ENCODE results near the gene MGLL. TPM values are rescaled to one million over a fixed set of nuclear protein-coding genes. Genes with fewer than 3 reads are reported as not detected.

MGLL gene
- total and polyA plus RNA-seq, 4 donors = 9.4 to 277 (median 74.2) TPM

- no peak for TF ChIP-seq REST (IDR thresholded peaks at IDR 0.05)
- TF ChIP-seq TAF1 (conservative IDR thresholded peaks at IDR 0.05) = no peak
These were observed 112.8 kb downstream of the MGLL start (continued) for GRCh38 chr3:127709320-127710060.

DNA sequence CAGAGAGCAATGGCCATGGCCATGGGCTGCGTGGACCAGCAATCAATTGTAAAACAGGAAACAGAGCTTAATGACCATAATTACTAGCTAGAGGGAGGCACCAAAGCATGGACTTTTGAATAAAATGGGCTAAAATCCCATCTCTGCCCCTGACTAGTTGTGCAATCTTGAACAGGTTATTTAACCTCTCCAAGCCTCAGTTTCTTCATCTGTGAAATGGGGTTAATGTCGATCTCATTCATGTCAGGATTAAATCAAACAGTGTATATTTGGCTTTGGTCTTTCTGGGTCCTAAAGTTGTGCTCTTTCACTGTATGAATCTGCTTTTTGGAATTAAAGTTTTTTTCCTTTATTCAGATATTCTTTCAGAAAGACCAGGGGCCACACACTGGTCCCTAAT, 113.5 kb downstream of the MGLL start:
- no peaks in the 10 kb centered on the region for H3K27me3 ChIP-seq (ENCODE audit: control insufficient read depth in 4 of 4, insufficient read depth in 4 of 4, low read length in 3 of 4)
- peaks cover 0 to 29% (median 24%) of the 10 kb centered on the region in 4 donors for H3K36me3 ChIP-seq (ENCODE audit: control insufficient read depth in 4 of 4, insufficient read depth in 3 of 4, low read depth in 1 of 4, low read length in 3 of 4)
- 93% methylated on average over 2 of the region's 2 CpGs for WGBS
- no peaks in the 10 kb centered on the region for H3K9me3 ChIP-seq (ENCODE audit: control insufficient read depth in 4 of 4, low read length in 3 of 4)
- no peak for DNase-seq (ENCODE audit: low spot score)
- H3K4me1 ChIP-seq (ENCODE audit: control insufficient read depth in 4 of 4, insufficient read depth in 4 of 4, low read length in 3 of 4) = no peaks in the 10 kb centered on the region
- TF ChIP-seq ZBTB33 (IDR thresholded peaks at IDR 0.05) = no peak
- TF ChIP-seq REST (IDR thresholded peaks at IDR 0.05) = no peak
- TF ChIP-seq RXRA (IDR thresholded peaks at IDR 0.05) = no peak
- TF ChIP-seq HNF4A (conservative IDR thresholded peaks at IDR 0.05) = no peak
- no peak for TF ChIP-seq FOXA2 (IDR thresholded peaks at IDR 0.05)
- no peak for TF ChIP-seq CTCF (IDR thresholded peaks at IDR 0.05; ENCODE audit: low read depth, low read length, missing input control)
- TF ChIP-seq, protein P1, sequence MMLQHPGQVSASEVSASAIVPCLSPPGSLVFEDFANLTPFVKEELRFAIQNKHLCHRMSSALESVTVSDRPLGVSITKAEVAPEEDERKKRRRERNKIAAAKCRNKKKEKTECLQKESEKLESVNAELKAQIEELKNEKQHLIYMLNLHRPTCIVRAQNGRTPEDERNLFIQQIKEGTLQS (IDR thresholded peaks at IDR 0.05) = no peak
- no peak for TF ChIP-seq EGR1 (IDR thresholded peaks at IDR 0.05; ENCODE audit: low read depth in 2 of 2)
- TF ChIP-seq GABPA (IDR thresholded peaks at IDR 0.05 in 1 of 2, conservative IDR thresholded peaks at IDR 0.05 in 1 of 2) = no peak
- no peak for TF ChIP-seq FOXA1 (IDR thresholded peaks at IDR 0.05)
- no peak for TF ChIP-seq SP1 (IDR thresholded peaks at IDR 0.05)
- TF ChIP-seq TAF1 (conservative IDR thresholded peaks at IDR 0.05) = no peak
- no peak for TF ChIP-seq NR2F2 (IDR thresholded peaks at IDR 0.05)
- no peak for TF ChIP-seq JUND (IDR thresholded peaks at IDR 0.05)
- no peak for TF ChIP-seq YY1 (IDR thresholded peaks at IDR 0.05)
- no peak for TF ChIP-seq RAD21 (IDR thresholded peaks at IDR 0.05)
- TF ChIP-seq, protein P2, sequence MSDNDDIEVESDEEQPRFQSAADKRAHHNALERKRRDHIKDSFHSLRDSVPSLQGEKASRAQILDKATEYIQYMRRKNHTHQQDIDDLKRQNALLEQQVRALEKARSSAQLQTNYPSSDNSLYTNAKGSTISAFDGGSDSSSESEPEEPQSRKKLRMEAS (IDR thresholded peaks at IDR 0.05) = no peak
- no peak for TF ChIP-seq HNF4G (IDR thresholded peaks at IDR 0.05)
- no peak overlapping the region for H3K27ac ChIP-seq (ENCODE audit: low read depth in 1 of 2, low read length in 2 of 2)
- H3K4me3 ChIP-seq (ENCODE audit: low read depth in 1 of 3, low read length in 3 of 3) = no peak overlapping the region
- H3K9ac ChIP-seq (ENCODE audit: low read depth in 1 of 2, low read length in 2 of 2) = no peak overlapping the region
